HG03575 (cell line): ENCODE data around the gene MTA1.

Experiments used
- ATAC-seq: cut with Tn5 transposase; IDR thresholded peaks from one replicate; pipeline ENCODE4 v1.9.1; 2021; ENCODE audit not compliant: unreplicated experiment, insufficient number of reproducible peaks, low FRiP score; ENCODE audit errors: extremely low read depth

The MTA1 gene

GRCh38 chr14:105478398-105479251, 59.0 kb downstream of the MTA1 start:
- no peak for ATAC-seq

DNA sequence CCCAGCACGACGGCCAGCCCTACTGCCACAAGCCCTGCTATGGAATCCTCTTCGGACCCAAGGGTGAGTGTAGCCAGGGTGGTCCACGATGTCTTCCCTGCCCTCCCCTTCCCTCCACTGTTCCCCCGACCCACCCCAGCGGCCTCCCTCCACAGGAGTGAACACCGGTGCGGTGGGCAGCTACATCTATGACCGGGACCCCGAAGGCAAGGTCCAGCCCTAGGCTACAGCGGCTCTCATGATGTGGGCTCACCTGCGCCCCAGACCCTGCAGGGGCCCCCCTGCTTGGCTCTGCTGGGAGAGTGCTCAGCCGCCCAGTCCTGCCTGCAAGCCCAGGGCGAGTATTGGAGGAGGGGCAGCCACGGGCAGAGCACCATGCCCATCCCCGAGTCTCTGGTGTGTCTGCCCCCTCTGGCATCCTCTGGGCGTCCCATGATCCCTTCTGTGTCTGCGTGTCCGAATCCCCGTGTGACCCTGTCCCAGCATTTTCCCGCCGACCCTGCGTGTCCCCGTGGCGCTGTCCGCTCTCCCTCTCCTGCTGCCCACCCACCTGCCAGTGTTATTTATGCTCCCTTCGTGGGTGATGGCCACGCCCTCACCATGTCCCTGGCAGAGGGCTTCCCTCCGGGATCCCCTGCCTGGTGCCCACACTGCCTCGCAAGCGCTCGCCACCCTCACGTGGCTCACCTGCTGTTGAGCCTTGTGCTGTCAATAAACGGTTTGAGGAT, 60.0 kb downstream of the MTA1 start:
- no peak for ATAC-seq

DNA sequence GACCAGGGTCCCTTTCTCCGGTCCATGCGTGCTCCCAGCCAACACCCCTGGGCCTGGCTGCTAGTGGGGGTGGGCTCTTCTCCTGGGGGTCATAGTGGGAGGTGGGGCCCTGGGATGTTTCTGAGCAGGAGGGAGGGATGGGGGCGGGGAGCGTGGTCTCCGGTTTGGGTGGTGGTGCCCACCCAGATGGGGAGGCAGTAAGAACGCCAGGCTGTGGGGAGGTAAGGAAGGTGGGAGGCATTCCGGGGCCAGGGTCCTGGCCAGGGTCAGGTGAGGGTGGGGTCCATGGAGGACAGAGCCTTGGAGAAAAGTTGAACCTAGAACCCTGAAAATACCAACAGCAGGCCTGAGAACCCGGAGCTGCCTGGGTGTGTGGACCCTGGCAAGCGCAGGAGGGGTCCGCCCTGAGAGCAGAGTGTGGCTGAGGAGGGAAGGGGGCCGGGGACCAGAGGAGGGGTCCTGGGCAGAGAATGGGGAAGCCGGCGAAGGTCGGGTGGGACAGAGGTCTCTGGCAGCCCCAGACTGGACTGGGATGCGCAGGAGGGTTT, 60.6 kb downstream of the MTA1 start:
- no peak for ATAC-seq

- ATAC-seq: no peak
These were observed 61.5 kb downstream of the MTA1 start for GRCh38 chr14:105480807-105481801.

DNA sequence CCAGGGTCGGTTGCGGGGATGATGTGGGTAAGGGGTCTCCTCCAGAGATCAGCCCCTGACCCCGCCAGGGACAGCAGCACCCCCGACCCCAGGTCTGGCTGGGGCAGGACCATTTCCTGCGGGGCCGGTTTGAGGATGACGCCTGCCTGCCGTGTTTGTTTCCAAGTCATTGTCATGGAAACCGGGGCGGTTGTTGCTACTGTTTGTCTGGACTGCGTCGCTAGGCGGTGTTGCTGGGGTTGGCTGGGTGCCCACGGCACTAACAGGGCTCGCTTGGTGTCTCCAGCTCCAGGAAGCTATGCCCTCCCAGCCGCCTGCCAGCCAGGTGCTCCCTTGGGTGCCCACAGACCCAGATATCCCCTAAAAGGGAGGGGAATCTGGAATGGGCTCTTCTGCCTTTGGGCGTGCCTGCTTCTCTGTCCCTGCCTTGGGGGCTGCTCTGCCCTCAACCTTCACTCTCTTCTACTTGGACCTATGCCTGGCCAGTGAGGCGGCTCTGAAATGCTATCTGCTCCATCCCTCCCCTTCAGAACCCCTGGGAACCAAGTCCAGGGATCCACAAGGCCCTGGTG, 62.3 kb downstream of the MTA1 start:
- ATAC-seq: peak; percentile 33

- ATAC-seq: no peak
These were observed 63.0 kb downstream of the MTA1 start for GRCh38 chr14:105482486-105483110.

- no peak for ATAC-seq
These were observed 63.9 kb downstream of the MTA1 start for GRCh38 chr14:105483300-105484068.

DNA sequence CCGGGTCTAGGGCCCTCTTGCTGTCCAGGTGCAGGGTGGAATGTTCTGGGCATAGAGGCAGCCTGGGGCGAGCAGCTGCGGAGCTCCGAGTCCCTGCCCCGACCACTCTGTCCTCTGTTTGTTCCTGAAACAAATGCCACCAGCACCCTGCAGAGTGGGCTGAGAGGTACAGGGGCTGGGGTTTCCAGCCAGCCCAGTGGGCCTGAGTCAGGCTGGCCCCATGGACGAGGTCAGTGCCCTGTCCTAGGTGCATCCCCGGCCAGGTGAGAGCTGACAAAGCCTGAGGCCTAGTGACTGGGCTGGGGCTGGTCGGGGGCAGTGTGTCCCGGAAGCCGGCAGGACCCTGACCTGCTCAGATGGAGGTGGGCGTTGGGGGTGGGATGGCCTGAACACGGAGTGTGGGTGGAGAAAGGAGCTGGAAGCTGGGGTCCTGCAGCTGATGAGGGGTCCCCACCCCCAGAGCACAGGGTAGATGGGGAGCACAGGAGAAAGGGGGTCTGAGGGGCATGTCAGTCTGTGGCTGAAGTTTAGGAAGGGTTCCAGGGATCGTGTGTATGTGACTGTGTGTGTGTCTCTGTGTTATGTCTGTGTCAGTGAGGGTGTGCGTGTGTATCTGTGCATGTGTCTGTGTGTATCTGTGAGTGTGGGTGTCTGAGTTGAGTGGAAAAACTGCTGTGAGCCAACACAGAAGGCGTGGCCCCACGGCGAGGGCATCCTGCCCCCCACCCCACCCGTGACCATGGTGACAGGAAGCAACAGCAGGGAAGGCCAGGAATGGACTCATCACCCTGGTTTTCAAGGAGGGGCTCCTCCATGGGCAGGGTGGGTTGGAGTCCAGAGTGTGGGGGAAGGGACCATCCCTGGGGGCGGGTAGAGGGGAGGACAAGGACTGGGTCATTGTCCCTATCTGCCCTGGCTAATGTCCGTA, 64.7 kb downstream of the MTA1 start:
- ATAC-seq: no peak

- no peak for ATAC-seq
These were observed 65.4 kb downstream of the MTA1 start for GRCh38 chr14:105484997-105485393.

DNA sequence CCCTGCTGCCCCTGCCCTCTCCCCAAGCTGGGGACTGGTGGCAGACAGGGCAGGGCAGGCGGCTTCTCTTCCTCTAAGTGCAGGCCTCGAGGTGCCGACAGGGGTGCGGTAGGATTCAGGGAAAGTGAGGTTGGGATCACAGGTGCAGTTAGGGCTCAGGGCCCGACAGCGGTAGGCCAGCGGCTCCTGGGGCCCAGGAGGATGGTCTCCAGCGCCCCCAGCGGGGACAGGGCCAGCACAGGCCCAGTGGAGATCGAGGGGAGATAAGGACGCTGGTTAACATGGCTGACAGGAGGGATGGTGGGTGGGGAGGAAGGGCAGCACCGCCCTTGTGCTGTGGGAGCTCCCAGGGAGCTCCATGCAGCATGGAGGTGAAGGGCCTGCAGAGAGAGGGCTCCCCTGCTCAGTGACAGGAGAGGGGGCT, 66.1 kb downstream of the MTA1 start:
- ATAC-seq: no peak

DNA sequence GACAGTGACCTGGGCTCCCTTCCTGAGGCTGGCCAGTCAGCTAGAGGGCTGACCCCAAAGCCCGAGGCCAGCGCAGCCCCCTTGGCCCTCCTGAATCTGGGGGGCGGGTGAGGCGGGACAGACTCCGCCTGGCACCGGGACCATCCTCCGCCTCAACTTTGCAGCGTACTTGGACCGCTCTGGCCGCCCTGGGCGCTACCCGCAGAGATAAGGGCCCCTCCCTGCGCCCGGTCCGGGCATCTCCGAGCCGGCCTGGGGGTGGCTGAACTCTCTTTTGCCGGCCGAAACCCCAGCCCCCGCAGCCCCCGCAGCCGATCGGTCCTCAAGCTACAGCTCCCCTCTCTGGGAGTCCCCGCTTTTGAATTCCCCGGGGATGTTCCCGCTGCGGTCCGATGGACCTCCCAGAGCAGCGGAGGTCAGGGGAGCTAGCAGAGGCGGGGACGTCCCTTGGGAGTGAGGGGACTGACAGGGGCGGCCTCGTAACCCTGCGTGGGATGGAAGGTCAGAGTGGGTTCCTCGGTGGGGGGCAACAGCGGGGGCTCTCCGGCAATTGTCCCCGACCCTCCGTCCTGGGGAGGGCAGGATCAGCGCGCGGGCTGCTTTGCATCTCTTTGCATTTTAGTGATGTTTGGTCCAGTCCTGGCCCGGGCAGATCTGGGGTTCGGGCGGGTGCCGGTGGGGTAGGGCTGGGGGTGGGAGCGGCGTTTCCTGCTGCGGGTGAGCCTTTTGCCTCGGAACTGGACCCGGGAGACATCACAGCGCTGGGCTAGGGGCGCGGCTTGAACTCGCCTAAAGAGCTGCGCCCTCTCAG, 66.7 kb downstream of the MTA1 start, which contains the start of gene CRIP1:
CRIP1 (plus strand) TSS at position 724 of the 811 bp plus-strand sequence. CDS start 374 bp downstream, outside the sequence.
- no peak for ATAC-seq

DNA sequence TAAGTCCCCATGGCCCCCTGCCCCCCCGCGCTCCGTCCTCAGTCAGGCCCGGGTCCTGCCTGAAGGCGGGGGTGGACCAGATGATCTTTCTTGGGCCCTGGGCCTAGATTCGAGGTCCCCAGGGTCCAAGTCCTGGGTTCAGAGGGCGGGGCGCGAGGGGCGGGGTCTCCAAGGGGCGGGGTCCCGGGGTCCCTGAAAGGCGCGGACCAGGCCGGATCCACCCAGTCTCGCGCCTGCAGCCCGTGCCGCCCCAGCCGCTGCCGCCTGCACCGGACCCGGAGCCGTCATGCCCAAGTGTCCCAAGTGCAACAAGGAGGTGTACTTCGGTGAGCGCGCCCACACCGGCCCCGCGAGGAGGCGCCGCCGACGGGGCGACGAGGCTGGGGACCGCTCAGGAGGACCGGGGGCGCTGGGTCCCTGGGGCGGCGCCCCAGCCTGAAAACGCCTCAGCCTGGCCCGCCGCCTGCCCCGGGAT, 67.4 kb downstream of the MTA1 start:
- ATAC-seq: no peak

- no peak for ATAC-seq
These were observed 67.9 kb downstream of the MTA1 start for GRCh38 chr14:105487449-105487985.

DNA sequence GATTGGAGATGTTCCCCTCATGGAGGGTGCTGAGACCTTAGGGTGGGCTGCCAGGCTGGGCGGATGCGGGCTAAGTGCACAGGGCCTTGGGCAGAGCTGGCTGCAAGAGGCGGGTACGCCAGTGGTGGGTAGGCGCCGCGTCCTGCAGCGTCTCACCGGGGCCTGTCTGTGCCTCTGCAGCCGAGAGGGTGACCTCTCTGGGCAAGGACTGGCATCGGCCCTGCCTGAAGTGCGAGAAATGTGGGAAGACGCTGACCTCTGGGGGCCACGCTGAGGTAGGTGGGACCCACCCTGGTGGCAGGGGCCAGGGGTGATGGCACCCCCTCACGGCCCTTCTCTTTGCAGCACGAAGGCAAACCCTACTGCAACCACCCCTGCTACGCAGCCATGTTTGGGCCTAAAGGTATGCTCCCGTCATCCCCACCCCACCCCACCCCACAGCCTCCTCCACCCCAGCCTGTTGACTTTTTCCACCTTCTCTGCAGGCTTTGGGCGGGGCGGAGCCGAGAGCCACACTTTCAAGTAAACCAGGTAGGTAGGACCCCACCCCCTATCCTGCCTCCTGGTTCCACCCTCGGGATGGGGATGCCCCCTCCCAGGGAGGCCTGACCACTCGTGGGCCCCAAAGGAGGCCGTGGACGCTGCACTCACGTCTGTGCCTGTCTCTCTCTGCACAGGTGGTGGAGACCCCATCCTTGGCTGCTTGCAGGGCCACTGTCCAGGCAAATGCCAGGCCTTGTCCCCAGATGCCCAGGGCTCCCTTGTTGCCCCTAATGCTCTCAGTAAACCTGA, 68.6 kb downstream of the MTA1 start:
- ATAC-seq: no peak
